Heart right ventricle (tissue), 16 donors: Measurements from ENCODE around the gene CCDC85C. TPM values are rescaled to one million over a fixed set of nuclear protein-coding genes. Genes with fewer than 3 reads are reported as not detected.

Source experiments
- ATAC-seq, 8 donors: fragments of 200-7000 bp; cut with Tn5 transposase; one replicate each; pipeline ENCODE4 v1.9.1; 2020; ENCODE audit warnings: mild to moderate bottlenecking in 8 of 8, moderate library complexity in 8 of 8, moderate number of reproducible peaks in 1 of 8
- DNase-seq, 2 donors: peaks; one replicate each; pipeline ENCODE4 v3.0.0-alpha.2; 2020
- H3K27ac ChIP-seq, 10 donors: fragments of 200-600 bp; sonication (generic) in 2 of 10; one replicate each; pipeline versions ENCODE4 v1.5.0 to v1.8.0; 2020 to 2022; ENCODE audit warnings: mild to moderate bottlenecking in 3 of 10
- H3K27me3 ChIP-seq, 7 donors: fragments of 200-600 bp; one replicate each; pipeline ENCODE4 v1.8.0; 2021 to 2022; ENCODE audit warnings: mild to moderate bottlenecking in 2 of 7
- H3K36me3 ChIP-seq, 9 donors: fragments of 200-600 bp; sonication (generic) in 1 of 9; one replicate each; pipeline versions ENCODE4 v1.5.0 to v1.8.0; 2020 to 2022; ENCODE audit warnings: mild to moderate bottlenecking in 2 of 9
- H3K4me1 ChIP-seq, 9 donors: fragments of 200-600 bp; sonication (generic) in 1 of 9; one replicate each; pipeline versions ENCODE4 v1.5.0 to v1.8.0; 2020 to 2022; ENCODE audit warnings: mild to moderate bottlenecking in 4 of 9
- H3K4me3 ChIP-seq, 10 donors: fragments of 200-600 bp; sonication (generic) in 2 of 10; one replicate each; pipeline versions ENCODE4 v1.5.0 to v1.8.0; 2020 to 2022; ENCODE audit warnings: mild to moderate bottlenecking in 7 of 10, moderate library complexity in 2 of 10
- H3K9me3 ChIP-seq, 11 donors: fragments of 200-600 bp in 10 of 11; sonication (generic) in 2 of 11; one replicate each; pipeline versions ENCODE4 v1.5.0 to v1.8.0; 2013 to 2022; ENCODE audit warnings: mild to moderate bottlenecking in 2 of 11, control low read depth in 1 of 11, moderate library complexity in 1 of 11
- CTCF ChIP-seq, 9 donors: fragments of 200-600 bp; sonication (generic) in 2 of 9; IDR thresholded peaks; one replicate each; pipeline versions ENCODE4 v1.5.0 to v1.8.0; 2021 to 2022; ENCODE audit warnings: antibody characterized with exemption in 9 of 9, mild to moderate bottlenecking in 5 of 9, moderate library complexity in 1 of 9
- WGBS, 2 donors: extraction: QIAGEN DNeasy Blood & Tissue Kit; methylation state at CpG; one replicate each; pipeline ENCODE4 v1.1.7; 2013; ENCODE audit warnings: inconsistent platforms in 1 of 2; 5-methylcytosine and 5-hydroxymethylcytosine counted together
- intact Hi-C, 10 donors: fragments of 100-400 bp; cut with DNase I; formaldehyde crosslinking; loops; one replicate each; pipeline versions ENCODE4 v1.11.1 to v1.14.2; 2022
- polyA plus RNA-seq, 2 donors: library from polyadenylated mRNA; stranded (reverse); fragments of 200-250 nt; gene quantifications; one replicate each; pipeline ENCODE4 v1.2.3, GENCODE V29; 2013
- total RNA-seq, 10 donors: library from RNA; stranded (reverse); fragmentation: NEBNext Ultra II Directional in 3 of 10; extraction: Animal tissue kit (Norgen Biotek cat#: 25700) in 3 of 10; gene quantifications; one replicate each; pipeline versions ENCODE4 v1.2.1 to v1.2.4, GENCODE V29; 2021 to 2023
- donor health status: Arrhythmogenic right ventricular cardiomyopathy.
- donor health status: ischemic (EF 13 %, LVEDD 7.1; RV severe dilation, severe dysfunction).
- donor health status: healthy with polysubstance abuse.
- donor health status: DM: no; HTN: yes; CAD: no.
- donor health status: DM: no; HTN: no; CAD: no.
- donor health status: ischemic (EF 25% LVEDD 6.9; RV normal size, moderate dysfunction).
- donor health status: ischemic (EF 25% LVEDD 5.7; RV mildly dilated, moderate dysfunction).
- donor health status: healthy.
- donor health status: DM: yes; HTN: yes; CAD: no.
- donor health status: Ischemic cardiomyopathy.
- donor health status: ischemic (EF 35%, LVEDD 5.7; RV mildly dilated, moderate dysfunction).
- donor health status: nonischemic (EF 11% LVEDD 7.7; RV severe dilation, severe dysfunction).
- donor health status: DM: yes; HTN: yes; CAD: no.
- donor health status: PGD.
- donor health status: ischemic (EF 29% LVEDD 5.4; RV normal size, mild dysfunction).
- donor health status: nonischemic (EF 23%, LVEDD 6.1; RV moderate dilation, normal function).

CCDC85C gene
- total and polyA plus RNA-seq, 12 donors, result 9.0 to 50.2 (median 31.5) TPM

- Histone ChIP-seq H3K27me3 (no peaks in the 10 kb centered on the region), H3K4me1 (peaks cover 4 to 53% (median 18%) of the 10 kb centered on the region in 9 donors), H3K9me3 (no peaks in the 10 kb centered on the region), H3K36me3 (no peaks in the 10 kb centered on the region), H3K27ac (peak overlapping the region in 4 of 10 donors; percentile 21 to 48 (median 30)), H3K4me3 (no peak overlapping the region)
- 92 to 94% methylated on average over 19 of the region's 19 CpGs for WGBS, 2 donors
- DNase-seq (no peak), ATAC-seq (no peak)
- TF ChIP-seq CTCF (IDR thresholded peaks at IDR 0.05), result no peak
- intact Hi-C loops, result no loop called here
Measured at GRCh38 chr14:99530407-99531155, 73.4 kb downstream of the CCDC85C start.

- Histone ChIP-seq H3K27ac (no peak overlapping the region), H3K27me3 (no peaks in the 10 kb centered on the region), H3K36me3 (no peaks in the 10 kb centered on the region), H3K4me1 (peaks cover 8 to 53% (median 25%) of the 10 kb centered on the region in 9 donors), H3K4me3 (no peak overlapping the region), H3K9me3 (no peaks in the 10 kb centered on the region)
- ATAC-seq, result no peak
- DNase-seq, result no peak
- peak in 2 of 9 donors; percentile 8 to 25 for TF ChIP-seq CTCF (IDR thresholded peaks at IDR 0.05)
- intact Hi-C loops, result loop anchor here in 1 of 10 donors (10.0 kb wide), 1 partner anchor 355 kb away; no protein-coding TSS in a partner anchor
- 73% methylated on average over 4 of the region's 4 CpGs for WGBS, 2 donors
Measured at GRCh38 chr14:99529899-99530298, 74.1 kb downstream of the CCDC85C start.

- Histone ChIP-seq H3K27me3 (no peaks in the 10 kb centered on the region), H3K4me3 (no peak overlapping the region), H3K9me3 (no peaks in the 10 kb centered on the region), H3K4me1 (peaks cover 8 to 70% (median 47%) of the 10 kb centered on the region in 9 donors), H3K27ac (no peak overlapping the region), H3K36me3 (no peaks in the 10 kb centered on the region)
- WGBS, 2 donors, result 84 to 88% methylated on average over 19 of the region's 19 CpGs
- DNase-seq (no peak), ATAC-seq (no peak)
- no peak for TF ChIP-seq CTCF (IDR thresholded peaks at IDR 0.05)
- intact Hi-C loops, result loop anchor here in 1 of 10 donors (10.0 kb wide), 1 partner anchor 357 kb away; no protein-coding TSS in a partner anchor
Measured at GRCh38 chr14:99527427-99528076, 76.5 kb downstream of the CCDC85C start.

GRCh38 chr14:99527026-99527425, 77.0 kb downstream of the CCDC85C start:
- no peak for ATAC-seq
- peaks cover 8 to 75% (median 53%) of the 10 kb centered on the region in 9 donors for H3K4me1 ChIP-seq

More at GRCh38 chr14:99527026-99527425, 77.0 kb downstream of the CCDC85C start:
- Histone ChIP-seq H3K36me3 (no peaks in the 10 kb centered on the region), H3K27ac (peak overlapping the region in 1 of 10 donors; percentile 44), H3K27me3 (no peaks in the 10 kb centered on the region), H3K9me3 (no peaks in the 10 kb centered on the region), H3K4me3 (no peak overlapping the region)
- DNase-seq, result no peak
- intact Hi-C loops, result loop anchor here in 1 of 10 donors (10.0 kb wide), 1 partner anchor 358 kb away; no protein-coding TSS in a partner anchor
- TF ChIP-seq CTCF (IDR thresholded peaks at IDR 0.05), result no peak
- 83% methylated on average over 12 of the region's 12 CpGs for WGBS, 2 donors
